Stimulated activated CD8-positive, alpha-beta memory T cell treated with anti-CD3 and anti-CD28 coated beads, Interleukin-7, amount 100 ng/mL, for 24 hours (primary cell): ENCODE measurements around the gene RHOB.
"Not testable (repeated sequence)": the region's sequence is repeated elsewhere in the genome, so short reads cannot be mapped to it uniquely, and the experiment has no call there.

Experiments
- DNase-seq: peaks from one replicate; pipeline ENCODE4 v3.0.0-alpha.2; 2020; ENCODE audit warnings: low read depth

Gene RHOB

GRCh38 chr2:20422402-20423271 lies 24.2 kb upstream of the RHOB start:
- no peak for DNase-seq

GRCh38 chr2:20423359-20423758 lies 23.5 kb upstream of the RHOB start:
- no peak for DNase-seq

- no peak for DNase-seq
Measured at GRCh38 chr2:20423847-20424246, 23.0 kb upstream of the RHOB start.

- no peak for DNase-seq
Measured at GRCh38 chr2:20424300-20425290, 22.3 kb upstream of the RHOB start.

GRCh38 chr2:20425371-20425881 lies 21.4 kb upstream of the RHOB start:
- no peak for DNase-seq

GRCh38 chr2:20425884-20426283 lies 21.0 kb upstream of the RHOB start:
- DNase-seq, result no peak

- DNase-seq, result no peak
Measured at GRCh38 chr2:20427931-20428526, 18.8 kb upstream of the RHOB start.

- DNase-seq, result no peak
Measured at GRCh38 chr2:20428717-20429490, 18.0 kb upstream of the RHOB start.

GRCh38 chr2:20429528-20429927 lies 17.3 kb upstream of the RHOB start:
- no peak for DNase-seq

GRCh38 chr2:20430035-20430434 lies 16.8 kb upstream of the RHOB start:
- no peak for DNase-seq

- no peak for DNase-seq
Measured at GRCh38 chr2:20430461-20431300, 16.2 kb upstream of the RHOB start.

GRCh38 chr2:20431301-20431698 lies 15.6 kb upstream of the RHOB start:
- no peak for DNase-seq

GRCh38 chr2:20431772-20432171 lies 15.1 kb upstream of the RHOB start:
- no peak for DNase-seq

- no peak for DNase-seq
Measured at GRCh38 chr2:20432714-20433113, 14.2 kb upstream of the RHOB start.

GRCh38 chr2:20433249-20433648 lies 13.6 kb upstream of the RHOB start:
- no peak for DNase-seq

- no peak for DNase-seq
Measured at GRCh38 chr2:20433946-20434553, 12.8 kb upstream of the RHOB start.

- DNase-seq, result no peak
Measured at GRCh38 chr2:20434588-20435294, 12.1 kb upstream of the RHOB start.

- DNase-seq, result not testable (repeated sequence)
Measured at GRCh38 chr2:20435456-20435855, 11.4 kb upstream of the RHOB start.

GRCh38 chr2:20436716-20437470 lies 10.0 kb upstream of the RHOB start:
- no peak for DNase-seq
